Left lung (tissue), 10 donors: ENCODE results near the gene LTA. TPM values are rescaled to one million over a fixed set of nuclear protein-coding genes. Genes with fewer than 3 reads are reported as not detected.

ENCODE experiments used
- ATAC-seq: fragments of 200-7000 bp; cut with Tn5 transposase; one replicate; pipeline ENCODE4 v1.9.1; 2020; ENCODE audit warnings: moderate library complexity
- DNase-seq, 4 donors: peaks; one replicate each; pipeline ENCODE4 v3.0.0-alpha.2; 2013 to 2020
- H3K27ac ChIP-seq, 2 donors: fragments of 200-600 bp; sonication (generic) in 1 of 2; one replicate each; pipeline versions ENCODE4 v1.5.0 to v1.8.0; 2020 to 2021
- H3K27me3 ChIP-seq, 2 donors: fragments of 200-600 bp; sonication (generic) in 1 of 2; one replicate each; pipeline versions ENCODE4 v1.5.0 to v1.8.0; 2020 to 2021
- H3K36me3 ChIP-seq, 2 donors: fragments of 200-600 bp; sonication (generic) in 1 of 2; one replicate each; pipeline versions ENCODE4 v1.5.0 to v1.8.0; 2020 to 2021
- H3K4me1 ChIP-seq, 2 donors: fragments of 200-600 bp; one replicate each; pipeline ENCODE4 v1.8.0; 2021
- H3K4me3 ChIP-seq, 2 donors: fragments of 200-600 bp; sonication (generic) in 1 of 2; one replicate each; pipeline versions ENCODE4 v1.5.0 to v1.8.0; 2020 to 2021; ENCODE audit warnings: mild to moderate bottlenecking in 1 of 2
- H3K9me3 ChIP-seq, 2 donors: fragments of 200-600 bp; sonication (generic) in 1 of 2; one replicate each; pipeline versions ENCODE4 v1.5.0 to v1.8.0; 2020 to 2021
- CTCF ChIP-seq, 2 donors: fragments of 200-600 bp; sonication (generic) in 1 of 2; IDR thresholded peaks; one replicate each; pipeline versions ENCODE4 v1.5.0 to v1.8.0; 2021; ENCODE audit warnings: antibody characterized with exemption in 2 of 2
- intact Hi-C, 2 donors: fragments of 100-400 bp; cut with DNase I; formaldehyde crosslinking; loops; one replicate each; pipeline versions ENCODE4 v1.11.2 to v1.14.2; 2022
- polyA plus RNA-seq, 6 donors: library from polyadenylated mRNA; unstranded; fragments of 120-200 nt; gene quantifications; one replicate each; pipeline ENCODE4 v1.2.1, GENCODE V29; 2013; ENCODE audit not compliant: insufficient read length in 6 of 6
- total RNA-seq, 2 donors: library from RNA; stranded (reverse); fragmentation: NEBNext Ultra II Directional; extraction: Animal tissue kit (Norgen Biotek cat#: 25700); gene quantifications; one replicate each; pipeline ENCODE4 v1.2.1, GENCODE V29; 2021
- donor health status: DM: no; HTN: yes; CAD: no.
- donor health status: DM: no; HTN: no; CAD: no.

LTA gene
- total and polyA plus RNA-seq, 8 donors: 0.17 to 0.65 (median 0.39) TPM

- DNase-seq: no peak
- H3K36me3 ChIP-seq: peaks cover 0 to 17% of the 10 kb centered on the region in 2 donors
- peak overlapping the region in 1 of 2 donors; percentile 56 for H3K4me3 ChIP-seq
- intact Hi-C loops: no loop called here
- peaks cover 0 to 4% of the 10 kb centered on the region in 2 donors for H3K27me3 ChIP-seq
- peaks cover 0 to 77% of the 10 kb centered on the region in 2 donors for H3K4me1 ChIP-seq
- ATAC-seq: no peak
- TF ChIP-seq CTCF (IDR thresholded peaks at IDR 0.05): no peak
- H3K27ac ChIP-seq: no peak overlapping the region
- H3K9me3 ChIP-seq: no peaks in the 10 kb centered on the region
Measured at GRCh38 chr6:31578184-31579118, 6.4 kb downstream of the LTA start.

- H3K4me1 ChIP-seq: peaks cover 0 to 80% of the 10 kb centered on the region in 2 donors
- intact Hi-C loops: no loop called here
- TF ChIP-seq CTCF (IDR thresholded peaks at IDR 0.05): no peak
- H3K4me3 ChIP-seq: no peak overlapping the region
- peaks cover 0 to 17% of the 10 kb centered on the region in 2 donors for H3K36me3 ChIP-seq
- H3K27me3 ChIP-seq: peaks cover 0 to 4% of the 10 kb centered on the region in 2 donors
- DNase-seq (no peak), ATAC-seq (no peak)
- no peak overlapping the region for H3K27ac ChIP-seq
- no peaks in the 10 kb centered on the region for H3K9me3 ChIP-seq
Measured at GRCh38 chr6:31579119-31579505, 7.0 kb downstream of the LTA start.

DNA sequence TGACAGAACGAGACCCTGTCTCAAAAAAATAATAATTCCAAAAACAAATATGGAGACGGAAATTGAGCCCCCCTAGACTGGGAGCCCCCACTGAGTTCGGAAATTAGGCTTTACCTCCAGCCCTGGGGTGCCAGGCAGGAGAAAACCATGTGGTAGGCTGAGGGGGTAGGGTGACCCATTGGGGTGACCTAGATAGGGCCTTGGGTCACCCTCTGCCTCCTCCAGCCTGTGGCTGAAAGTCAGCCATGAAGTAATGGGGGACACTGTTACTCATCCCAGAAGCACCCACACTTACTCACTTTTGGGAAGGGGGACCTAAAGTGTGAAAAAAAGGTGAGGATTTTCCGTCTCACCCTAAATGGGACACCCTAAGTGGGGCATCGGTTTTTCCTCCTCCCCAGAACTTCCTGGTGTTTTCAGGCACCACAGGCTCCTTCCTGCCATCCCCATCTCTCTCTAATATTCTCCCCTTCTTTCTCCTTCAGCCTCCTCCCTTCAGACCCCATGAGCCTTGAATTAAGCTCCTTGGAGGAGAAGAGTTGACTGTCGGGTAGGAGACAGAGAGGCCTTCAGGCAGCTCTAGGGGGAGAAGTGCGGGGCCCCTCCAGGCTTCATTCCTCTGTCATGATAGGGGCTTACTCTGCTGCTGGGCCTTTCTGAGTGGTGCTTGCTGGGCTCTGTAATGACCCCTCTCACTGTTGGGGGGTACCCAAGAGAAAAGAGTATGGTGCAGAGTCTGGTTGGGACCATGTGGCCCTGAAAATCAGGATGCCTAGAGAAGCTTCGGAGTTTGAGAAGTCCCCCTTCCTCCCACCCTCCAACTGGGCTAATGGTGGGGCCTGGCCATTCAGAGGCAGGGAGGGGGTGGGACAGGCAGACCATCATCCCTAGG, 7.7 kb downstream of the LTA start:
- DNase-seq (no peak), ATAC-seq (no peak)
- Histone ChIP-seq H3K27me3 (peaks cover 0 to 4% of the 10 kb centered on the region in 2 donors), H3K27ac (no peak overlapping the region), H3K4me3 (peak overlapping the region; percentile 79 to 82), H3K9me3 (no peaks in the 10 kb centered on the region), H3K4me1 (peaks cover 0 to 80% of the 10 kb centered on the region in 2 donors), H3K36me3 (peaks cover 0 to 17% of the 10 kb centered on the region in 2 donors)
- intact Hi-C loops: no loop called here
- no peak for TF ChIP-seq CTCF (IDR thresholded peaks at IDR 0.05)

- Histone ChIP-seq H3K4me3 (peak overlapping the region; percentile 79 to 82), H3K9me3 (no peaks in the 10 kb centered on the region), H3K36me3 (peaks cover 0 to 17% of the 10 kb centered on the region in 2 donors), H3K27ac (peak overlapping the region; percentile 65 to 88), H3K4me1 (peaks cover 0 to 80% of the 10 kb centered on the region in 2 donors), H3K27me3 (peaks cover 0 to 4% of the 10 kb centered on the region in 2 donors)
- no peak for TF ChIP-seq CTCF (IDR thresholded peaks at IDR 0.05)
- intact Hi-C loops: no loop called here
- DNase-seq (no peak), ATAC-seq (no peak)
Measured at GRCh38 chr6:31580438-31580740, 8.3 kb downstream of the LTA start.
